DOHH2 (cell line): ENCODE data around the gene LRRC58.

ENCODE experiments used
- H3F3A ChIP-seq: fragments of 200-600 bp; sonication (generic), shearing (Covaris generic); 2 replicates; pipeline ENCODE4 v1.6.0; 2016; ENCODE audit warnings: antibody characterized with exemption, mild to moderate bottlenecking; ENCODE audit not compliant: control insufficient read depth, insufficient read depth
- H3K27ac ChIP-seq: fragments of 200-600 bp; sonication (generic); 2 replicates; pipeline ENCODE4 v1.5.1; 2014; ENCODE audit warnings: low read depth, mild to moderate bottlenecking, low read length, moderate library complexity
- H3K27me3 ChIP-seq: fragments of 200-600 bp; sonication (generic); 2 replicates; pipeline ENCODE4 v1.6.1; 2014; ENCODE audit warnings: mild to moderate bottlenecking, low read length, mixed read lengths; ENCODE audit not compliant: control insufficient read depth
- H3K36me3 ChIP-seq: fragments of 200-600 bp; sonication (generic); 2 replicates; pipeline ENCODE4 v1.6.1; 2014; ENCODE audit warnings: mild to moderate bottlenecking, low read length, moderate library complexity, mixed read lengths; ENCODE audit not compliant: control insufficient read depth
- H3K4me1 ChIP-seq: fragments of 200-600 bp; sonication (generic); 2 replicates; pipeline ENCODE4 v1.6.1; 2014; ENCODE audit warnings: mild to moderate bottlenecking, low read length, mixed read lengths; ENCODE audit not compliant: control insufficient read depth
- H3K4me2 ChIP-seq: fragments of 200-600 bp; sonication (generic); 2 replicates; pipeline ENCODE4 v1.6.0; 2014; ENCODE audit warnings: mild to moderate bottlenecking, low read length, moderate library complexity
- H3K4me3 ChIP-seq: fragments of 200-600 bp; sonication (generic); 2 replicates; pipeline ENCODE4 v1.5.1; 2014; ENCODE audit warnings: mild to moderate bottlenecking, low read length, mixed read lengths
- H3K79me2 ChIP-seq: fragments of 200-600 bp; sonication (generic); 2 replicates; pipeline ENCODE4 v1.6.1; 2014; ENCODE audit warnings: mild to moderate bottlenecking, low read length, mixed read lengths; ENCODE audit not compliant: control insufficient read depth
- H3K9me2 ChIP-seq: fragments of 200-600 bp; sonication (generic); replicated peaks from 2 replicates; pipeline ENCODE4 v1.6.1; 2014; ENCODE audit warnings: mild to moderate bottlenecking, low read length, mixed read lengths; ENCODE audit not compliant: control insufficient read depth
- H3K9me3 ChIP-seq: fragments of 200-600 bp; sonication (generic); 2 replicates; pipeline ENCODE4 v1.6.1; 2014; ENCODE audit warnings: antibody characterized with exemption, low read length, mixed read lengths; ENCODE audit not compliant: control insufficient read depth, insufficient read depth
- H4K20me1 ChIP-seq: fragments of 200-600 bp; sonication (generic); 2 replicates; pipeline ENCODE4 v1.6.0; 2014; ENCODE audit warnings: low read depth, mild to moderate bottlenecking, antibody characterized with exemption, low read length, moderate library complexity; ENCODE audit not compliant: control insufficient read depth, insufficient read depth
- EZH2phosphoT487 ChIP-seq: fragments of 200-600 bp; sonication (generic); IDR thresholded peaks from 2 replicates; pipeline ENCODE4 v1.6.1; 2017; ENCODE audit warnings: borderline replicate concordance, mild to moderate bottlenecking, antibody characterized with exemption, low read length, moderate library complexity, mixed read lengths
- TF ChIP-seq, protein P1 (sequence below): fragments of 200-600 bp; sonication (generic); IDR thresholded peaks from one replicate; pipeline ENCODE4 v1.5.1; 2014; ENCODE audit warnings: antibody characterized with exemption, mild to moderate bottlenecking, low read depth, low read length; ENCODE audit not compliant: poor library complexity, severe bottlenecking

Gene LRRC58

DNA sequence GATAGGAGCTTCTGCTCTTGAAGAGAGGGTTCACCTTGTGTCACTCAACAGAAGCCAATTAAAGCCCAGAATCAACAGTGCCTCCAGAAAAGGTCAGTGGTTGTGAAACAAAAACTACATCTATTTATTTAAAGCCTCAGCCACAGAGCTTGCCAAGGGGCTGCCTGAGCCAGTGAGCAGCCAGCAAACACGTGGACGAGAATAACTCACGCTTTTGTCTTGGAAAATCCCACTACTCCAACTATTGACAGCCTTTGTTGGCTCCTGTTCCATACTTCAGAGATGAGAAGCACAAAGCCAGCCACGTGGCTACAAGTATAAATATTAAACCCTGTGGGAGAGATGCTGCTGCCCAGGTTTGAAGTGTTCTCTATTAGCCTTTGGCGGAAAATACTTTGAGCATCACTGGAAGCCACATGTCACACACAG is 74.4 kb downstream of the LRRC58 start:
- H3K4me3 ChIP-seq: no peak overlapping the region
- no peaks in the 10 kb centered on the region for H4K20me1 ChIP-seq
- no peaks in the 10 kb centered on the region for H3K36me3 ChIP-seq
- no peaks in the 10 kb centered on the region; the same call in none of the 2 replicates for H3K27me3 ChIP-seq
- H3K27ac ChIP-seq: no peak overlapping the region
- no peaks in the 10 kb centered on the region for H3K9me2 ChIP-seq
- no peaks in the 10 kb centered on the region for H3K79me2 ChIP-seq
- no peaks in the 10 kb centered on the region for H3F3A ChIP-seq
- TF ChIP-seq EZH2phosphoT487: no peak
- TF ChIP-seq, protein P1, sequence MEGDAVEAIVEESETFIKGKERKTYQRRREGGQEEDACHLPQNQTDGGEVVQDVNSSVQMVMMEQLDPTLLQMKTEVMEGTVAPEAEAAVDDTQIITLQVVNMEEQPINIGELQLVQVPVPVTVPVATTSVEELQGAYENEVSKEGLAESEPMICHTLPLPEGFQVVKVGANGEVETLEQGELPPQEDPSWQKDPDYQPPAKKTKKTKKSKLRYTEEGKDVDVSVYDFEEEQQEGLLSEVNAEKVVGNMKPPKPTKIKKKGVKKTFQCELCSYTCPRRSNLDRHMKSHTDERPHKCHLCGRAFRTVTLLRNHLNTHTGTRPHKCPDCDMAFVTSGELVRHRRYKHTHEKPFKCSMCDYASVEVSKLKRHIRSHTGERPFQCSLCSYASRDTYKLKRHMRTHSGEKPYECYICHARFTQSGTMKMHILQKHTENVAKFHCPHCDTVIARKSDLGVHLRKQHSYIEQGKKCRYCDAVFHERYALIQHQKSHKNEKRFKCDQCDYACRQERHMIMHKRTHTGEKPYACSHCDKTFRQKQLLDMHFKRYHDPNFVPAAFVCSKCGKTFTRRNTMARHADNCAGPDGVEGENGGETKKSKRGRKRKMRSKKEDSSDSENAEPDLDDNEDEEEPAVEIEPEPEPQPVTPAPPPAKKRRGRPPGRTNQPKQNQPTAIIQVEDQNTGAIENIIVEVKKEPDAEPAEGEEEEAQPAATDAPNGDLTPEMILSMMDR: no peak
- no peaks in the 10 kb centered on the region for H3K9me3 ChIP-seq
- no peaks in the 10 kb centered on the region for H3K4me1 ChIP-seq
- H3K4me2 ChIP-seq: no peak overlapping the region
